HepG2 (cell line): ENCODE results near the gene EPC2. TPM values are rescaled to one million over a fixed set of nuclear protein-coding genes. Genes with fewer than 3 reads are reported as not detected.

Source experiments
- ATRX ChIP-seq: sonication (generic); formaldehyde crosslinking; IDR thresholded peaks from 2 replicates; pipeline ENCODE4 v1.4.0; 2020; ENCODE audit warnings: missing genetic modification reagents, borderline replicate concordance
- FOXK1 ChIP-seq: sonication (generic); formaldehyde crosslinking; IDR thresholded peaks from 2 replicates; pipeline ENCODE4 v1.4.0; 2020; ENCODE audit warnings: low read depth, missing genetic modification reagents, borderline replicate concordance
- FOXK2 ChIP-seq: fragments of 450-650 bp; IDR thresholded peaks from 2 replicates; pipeline ENCODE4 v1.6.1; 2016
- GZF1 ChIP-seq: sonication (generic); formaldehyde crosslinking; IDR thresholded peaks from 2 replicates; pipeline ENCODE4 v1.5.1; 2020; ENCODE audit warnings: mild to moderate bottlenecking, missing genetic modification reagents
- HNF4A ChIP-seq: sonication (generic); formaldehyde crosslinking; IDR thresholded peaks from 2 replicates; pipeline ENCODE4 v1.4.0; 2020; ENCODE audit warnings: missing genetic modification reagents
- MEF2D ChIP-seq: sonication (generic); formaldehyde crosslinking; IDR thresholded peaks from 2 replicates; pipeline ENCODE4 v1.5.1; 2020; ENCODE audit warnings: mild to moderate bottlenecking, missing genetic modification reagents
- MEIS2 ChIP-seq: sonication (generic); formaldehyde crosslinking; IDR thresholded peaks from 2 replicates; pipeline ENCODE4 v1.9.0; 2021; ENCODE audit warnings: mild to moderate bottlenecking, missing genetic modification reagents
- MNT ChIP-seq: fragments of 450-650 bp; IDR thresholded peaks from 2 replicates; pipeline ENCODE4 v1.6.1; 2016
- NR2F2 ChIP-seq: IDR thresholded peaks from 2 replicates; pipeline ENCODE4 v1.6.1; 2012; ENCODE audit warnings: low read depth, inconsistent platforms, borderline replicate concordance
- PHB2 ChIP-seq: fragments of 450-650 bp; IDR thresholded peaks from 2 replicates; pipeline ENCODE4 v1.6.1; 2018; ENCODE audit not compliant: partially characterized antibody
- PHF21A ChIP-seq: sonication (generic); formaldehyde crosslinking; IDR thresholded peaks from 2 replicates; pipeline ENCODE4 v1.5.0; 2020; ENCODE audit warnings: mild to moderate bottlenecking, missing genetic modification reagents
- PPARG ChIP-seq: conservative IDR thresholded peaks from 2 replicates; pipeline ENCODE4 v1.6.1; 2016; ENCODE audit warnings: missing biosample characterization, missing genetic modification reagents
- SNAPC4 ChIP-seq: sonication (generic); formaldehyde crosslinking; IDR thresholded peaks from 2 replicates; pipeline ENCODE4 v1.4.0; 2020; ENCODE audit warnings: mild to moderate bottlenecking, missing genetic modification reagents
- XBP1 ChIP-seq: sonication (generic); formaldehyde crosslinking; IDR thresholded peaks from 2 replicates; pipeline ENCODE4 v1.5.0; 2020; ENCODE audit warnings: missing genetic modification reagents
- ZBTB39 ChIP-seq: sonication (generic); formaldehyde crosslinking; IDR thresholded peaks from 2 replicates; pipeline ENCODE4 v1.5.0; 2020; ENCODE audit warnings: missing genetic modification reagents
- ZEB1 ChIP-seq: IDR thresholded peaks from 2 replicates; pipeline ENCODE4 v1.6.1; 2012; ENCODE audit warnings: mild to moderate bottlenecking, low read depth, inconsistent platforms; ENCODE audit not compliant: insufficient replicate concordance
- ZMYM3 ChIP-seq: sonication (generic); formaldehyde crosslinking; IDR thresholded peaks from 2 replicates; pipeline ENCODE4 v1.5.1; 2020; ENCODE audit warnings: mild to moderate bottlenecking, missing genetic modification reagents
- ZNF17 ChIP-seq: sonication (generic); formaldehyde crosslinking; IDR thresholded peaks from 2 replicates; pipeline ENCODE4 v1.5.0; 2020; ENCODE audit warnings: mild to moderate bottlenecking, missing genetic modification reagents
- ZNF232 ChIP-seq: sonication (generic); formaldehyde crosslinking; IDR thresholded peaks from 2 replicates; pipeline ENCODE4 v1.4.0; 2020; ENCODE audit warnings: missing genetic modification reagents, borderline replicate concordance
- ZNF335 ChIP-seq: sonication (generic); formaldehyde crosslinking; IDR thresholded peaks from 2 replicates; pipeline ENCODE4 v1.4.0; 2020; ENCODE audit warnings: missing genetic modification reagents
- ZNF713 ChIP-seq: sonication (generic); formaldehyde crosslinking; IDR thresholded peaks from 2 replicates; pipeline ENCODE4 v1.4.0; 2020; ENCODE audit warnings: mild to moderate bottlenecking, missing genetic modification reagents
- ZSCAN12 ChIP-seq: sonication (generic); formaldehyde crosslinking; IDR thresholded peaks from 2 replicates; pipeline ENCODE4 v1.9.0; 2021; ENCODE audit warnings: mild to moderate bottlenecking, missing genetic modification reagents
- ZSCAN21 ChIP-seq: sonication (generic); formaldehyde crosslinking; IDR thresholded peaks from 2 replicates; pipeline ENCODE4 v1.8.0; 2022; ENCODE audit warnings: mild to moderate bottlenecking, missing genetic modification reagents, moderate library complexity, borderline replicate concordance
- polyA plus RNA-seq, 8 experiments: library from polyadenylated mRNA; depleted of rRNA in 3 of 8; stranded (reverse) in 7 of 8; unstranded in 1 of 8; fragments of >200 nt; fragmentation: Illumina TruSeq in 4 of 8; extraction: Trizol in 4 of 8; gene quantifications; 2 replicates each; pipeline versions ENCODE4 v1.2.1 to v1.2.3, GENCODE V29; 2011 to 2016; ENCODE audit warnings: low read depth in 4 of 8, missing spikeins in 1 of 8, mixed read lengths in 1 of 8; ENCODE audit not compliant: insufficient read depth in 1 of 8
- total RNA-seq, 5 experiments: library from RNA; depleted of rRNA; stranded (reverse); fragments of >200 nt; fragmentation: Illumina TruSeq; extraction: Trizol; gene quantifications; 2 replicates each; pipeline ENCODE4 v1.2.3, GENCODE V29; 2016; ENCODE audit warnings: low read depth in 1 of 5

Gene EPC2
- total and polyA plus RNA-seq, 2 of the 13 experiments (the other 11 are each of a cell fraction or from before 2014, with no cell fraction given), result 20.5 to 22.0 TPM

GRCh38 chr2:148643998-148644882 is at the start of gene EPC2 (continued):
- TF ChIP-seq SNAPC4 (CRISPR knock-in tag) (no peak), PHB2 (no peak), ATRX (CRISPR knock-in tag) (no peak), PPARG (peak; percentile 8; the same call in 1 of the 2 replicates), ZSCAN21 (CRISPR knock-in tag) (peak; percentile 61; the same call in 1 of the 2 replicates), ZNF17 (CRISPR knock-in tag) (no peak), HNF4A (CRISPR knock-in tag) (peak; percentile 39), MEIS2 (no peak; the same call in 1 of the 2 replicates), FOXK2 (no peak), MNT (no peak), ZBTB39 (peak; percentile 83; the same call in 1 of the 2 replicates), ZNF335 (no peak), NR2F2 (no peak), PHF21A (CRISPR knock-in tag) (peak; percentile 35; the same call in 1 of the 2 replicates), FOXK1 (CRISPR knock-in tag) (no peak), ZNF713 (CRISPR knock-in tag) (peak; percentile 26; the same call in 1 of the 2 replicates), GZF1 (CRISPR knock-in tag) (no peak), ZMYM3 (CRISPR knock-in tag) (no peak), ZSCAN12 (CRISPR knock-in tag) (no peak), XBP1 (CRISPR knock-in tag) (no peak), MEF2D (CRISPR knock-in tag) (no peak), ZEB1 (peak; percentile 28), ZNF232 (CRISPR knock-in tag) (no peak)
